HCT116 (cell line): ENCODE measurements around the gene DAGLA. TPM values are rescaled to one million over a fixed set of nuclear protein-coding genes. Genes with fewer than 3 reads are reported as not detected.

Experiments used
- ATAC-seq: fragments of 200-7000 bp; cut with Tn5 transposase; 2 replicates; pipeline ENCODE4 v1.9.1; 2020; ENCODE audit warnings: mild to moderate bottlenecking, moderate library complexity
- BruUV-seq: library from RNA; stranded (reverse); fragments of 400-500 nt; replicated peaks from 2 replicates; lab custom pipeline; 2021; lab: Mats Ljungman, UMichigan
- CTCF ChIA-PET: fragments of 300-600 bp; sonication (Branson Sonifier 250); formaldehyde crosslinking; loops from one replicate; lab custom pipeline; 2021; ENCODE audit warnings: antibody characterized with exemption; lab: Charles Lee
- POLR2A ChIA-PET: fragments of 300-600, 350-600 bp; sonication (Branson Sonifier 250); formaldehyde crosslinking; loops from one replicate; lab custom pipeline; 2021; ENCODE audit warnings: antibody characterized with exemption; lab: Charles Lee
- RAD21 ChIA-PET, 2 experiments: fragments of 300-600 bp; sonication (Branson Sonifier 250); formaldehyde crosslinking; loops; one replicate each; lab custom pipeline; 2023; ENCODE audit warnings: low total read pairs in 2 of 2; ENCODE audit not compliant: uncharacterized antibody in 2 of 2, unreplicated experiment in 2 of 2, low non-redundant PET in 1 of 2; lab: Charles Lee
- DNase-seq: peaks from one replicate; pipeline ENCODE4 v3.0.0-alpha.2; 2010; ENCODE audit warnings: low read depth, low spot score
- H2AFZ ChIP-seq: fragments of 200-600 bp; shearing (Covaris generic), sonication (generic); 2 replicates; pipeline ENCODE4 v1.6.1; 2017; ENCODE audit warnings: low read depth, mixed run types, mixed read lengths, antibody characterized with exemption, low read length; ENCODE audit not compliant: poor library complexity, severe bottlenecking
- H3K27ac ChIP-seq: 2 replicates; pipeline ENCODE4 v1.5.1; 2012; ENCODE audit warnings: low read depth, low read length
- H3K27me3 ChIP-seq: fragments of 200-600 bp; sonication (generic); 2 replicates; pipeline ENCODE4 v1.6.1; 2016; ENCODE audit warnings: mixed run types, low read length, mixed read lengths; ENCODE audit not compliant: insufficient read depth
- H3K36me3 ChIP-seq, 2 experiments: fragments of 200-500 bp in 1 of 2; fragments of 200-600 bp in 1 of 2; sonication (Bioruptor generic) in 1 of 2; sonication (generic) in 1 of 2; 2 replicates each; pipeline versions ENCODE4 v1.5.1 to v1.6.1; 2014 to 2016; ENCODE audit warnings: low read length in 2 of 2, inconsistent platforms in 1 of 2, mixed read lengths in 1 of 2, mixed run types in 1 of 2; ENCODE audit not compliant: insufficient read depth in 2 of 2, control insufficient read depth in 1 of 2
- H3K4me1 ChIP-seq, 2 experiments: fragments of 200-600 bp in 1 of 2; sonication (generic) in 1 of 2; 2 replicates each; pipeline versions ENCODE4 v1.5.1 to v1.6.1; 2012 to 2017; ENCODE audit warnings: low read length in 2 of 2, inconsistent platforms in 1 of 2, mild to moderate bottlenecking in 1 of 2, mixed read lengths in 1 of 2, mixed run types in 1 of 2, moderate library complexity in 1 of 2; ENCODE audit not compliant: insufficient read depth in 2 of 2, control insufficient read depth in 1 of 2
- H3K4me2 ChIP-seq: fragments of 200-600 bp; sonication (generic); 2 replicates; pipeline ENCODE4 v1.6.1; 2017; ENCODE audit warnings: mixed run types, low read length, mixed read lengths
- H3K4me3 ChIP-seq, 2 experiments: fragments of 200-600 bp in 1 of 2; sonication (generic) in 1 of 2; replicated peaks in 1 of 2; 2 replicates each; pipeline ENCODE4 v1.5.1; 2011 to 2016; ENCODE audit warnings: low read length in 2 of 2, control low read depth in 1 of 2, low read depth in 1 of 2, mild to moderate bottlenecking in 1 of 2, mixed read lengths in 1 of 2, mixed run types in 1 of 2
- H3K79me2 ChIP-seq: fragments of 200-600 bp; sonication (generic); 2 replicates; pipeline ENCODE4 v1.6.1; 2017; ENCODE audit warnings: mild to moderate bottlenecking, mixed run types, low read length, moderate library complexity, mixed read lengths; ENCODE audit not compliant: insufficient read depth
- H3K9ac ChIP-seq: fragments of 200-600 bp; sonication (generic); 2 replicates; pipeline ENCODE4 v1.6.1; 2016; ENCODE audit warnings: low read length, mixed read lengths
- H3K9me2 ChIP-seq: fragments of 200-600 bp; sonication (generic), shearing (Covaris generic); 2 replicates; pipeline ENCODE4 v1.6.1; 2017; ENCODE audit warnings: mixed run types, mild to moderate bottlenecking, moderate library complexity; ENCODE audit not compliant: insufficient read depth
- H3K9me3 ChIP-seq, 2 experiments: fragments of 200-500 bp in 1 of 2; fragments of 200-600 bp in 1 of 2; sonication (Bioruptor generic) in 1 of 2; sonication (generic) in 1 of 2; 2 replicates each; pipeline ENCODE4 v1.6.1; 2014 to 2017; ENCODE audit warnings: low read length in 2 of 2, mixed read lengths in 2 of 2, inconsistent platforms in 1 of 2, low read depth in 1 of 2, mild to moderate bottlenecking in 1 of 2, mixed run types in 1 of 2, moderate library complexity in 1 of 2; ENCODE audit not compliant: control insufficient read depth in 1 of 2, insufficient read depth in 1 of 2
- H4K20me1 ChIP-seq: fragments of 200-600 bp; sonication (generic), shearing (Covaris generic); 2 replicates; pipeline ENCODE4 v1.6.1; 2017; ENCODE audit warnings: mixed run types, mild to moderate bottlenecking, moderate library complexity; ENCODE audit not compliant: insufficient read depth
- CBX3 ChIP-seq: IDR thresholded peaks from 2 replicates; pipeline ENCODE4 v1.6.1; 2012; ENCODE audit warnings: low read depth
- EGR1 ChIP-seq: IDR thresholded peaks from 2 replicates; pipeline ENCODE4 v1.6.1; 2012; ENCODE audit warnings: low read depth
- JUND ChIP-seq: IDR thresholded peaks from 2 replicates; pipeline ENCODE4 v1.6.1; 2012
- MAX ChIP-seq: IDR thresholded peaks from 2 replicates; pipeline ENCODE4 v1.6.1; 2012
- POLR2A ChIP-seq: IDR thresholded peaks from 2 replicates; pipeline ENCODE4 v1.7.0; 2011; ENCODE audit warnings: borderline replicate concordance; ENCODE audit not compliant: insufficient read depth, insufficient read length; ENCODE audit errors: extremely low read depth
- RAD21 ChIP-seq: IDR thresholded peaks from 2 replicates; pipeline ENCODE4 v1.6.1; 2012; ENCODE audit warnings: low read depth, mild to moderate bottlenecking
- REST ChIP-seq: IDR thresholded peaks from 2 replicates; pipeline ENCODE4 v1.6.1; 2012; ENCODE audit warnings: low read depth
- SIN3A ChIP-seq: IDR thresholded peaks from 2 replicates; pipeline ENCODE4 v1.6.1; 2012; ENCODE audit warnings: low read depth
- YY1 ChIP-seq: IDR thresholded peaks from 2 replicates; pipeline ENCODE4 v1.6.1; 2011; ENCODE audit warnings: low read length, low read depth, moderate library complexity, mild to moderate bottlenecking; ENCODE audit not compliant: insufficient replicate concordance; ENCODE audit errors: extremely low read depth
- intact Hi-C: fragments of 100-400 bp; cut with micrococcal nuclease; formaldehyde crosslinking; loops from 2 replicates; pipeline ENCODE4 v1.10.0; 2022
- total RNA-seq: library from RNA; stranded (reverse); gene quantifications from one replicate; pipeline ENCODE4 v1.2.1, GENCODE V29; 2021; ENCODE audit not compliant: unreplicated experiment

Gene DAGLA
- total RNA-seq, 1 experiment from 2014 or later = 2.7 TPM

- H3K27me3 ChIP-seq = no peaks in the 10 kb centered on the region
- H3K36me3 ChIP-seq = no peaks in the 10 kb centered on the region
- H3K4me2 ChIP-seq = no peak overlapping the region
- H3K4me3 ChIP-seq = no peak overlapping the region
- ATAC-seq = no peak
- ChIA-PET CTCF (interaction anchor here (1.2 kb wide), 1 partner anchor 51 kb away, joined by 6 read pairs; no protein-coding TSS in a partner anchor), POLR2A (no interaction called here), RAD21 (no interaction called here)
- TF ChIP-seq YY1 (no peak), CBX3 (no peak), SIN3A (no peak), REST (no peak), EGR1 (no peak), POLR2A (no peak), JUND (no peak), RAD21 (no peak), MAX (no peak)
- intact Hi-C loops = no loop called here
- H3K79me2 ChIP-seq = no peaks in the 10 kb centered on the region
- H3K9me3 ChIP-seq = no peaks in the 10 kb centered on the region
- H2AFZ ChIP-seq = no peak overlapping the region
- peaks cover 3 to 11% of the 10 kb centered on the region in 2 experiments; a peak in 2 of 4 replicates for H3K4me1 ChIP-seq
- no peaks in the 10 kb centered on the region for H3K9me2 ChIP-seq
- no TSS peak for BruUV-seq
- no peak overlapping the region for H3K9ac ChIP-seq
- no peaks in the 10 kb centered on the region for H4K20me1 ChIP-seq
- no peak for DNase-seq
- no peak overlapping the region for H3K27ac ChIP-seq
These were observed 2.0 kb downstream of the DAGLA start for GRCh38 chr11:61682093-61682732.
